Ishikawa (cell line): ENCODE measurements around the gene MLLT1.

Source experiments
- EGR1 ChIP-seq: IDR thresholded peaks from 2 replicates; pipeline ENCODE4 v1.6.1; 2012
- EP300 ChIP-seq: IDR thresholded peaks from 2 replicates; pipeline ENCODE4 v1.6.1; 2012; ENCODE audit warnings: borderline replicate concordance
- FOXM1 ChIP-seq: IDR thresholded peaks from 2 replicates; pipeline ENCODE4 v1.6.1; 2012; ENCODE audit warnings: low read depth, borderline replicate concordance
- RAD21 ChIP-seq: IDR thresholded peaks from 2 replicates; pipeline ENCODE4 v1.6.1; 2012; ENCODE audit warnings: low read depth
- REST ChIP-seq: IDR thresholded peaks from 2 replicates; pipeline ENCODE4 v1.6.1; 2012; ENCODE audit warnings: low read depth, mild to moderate bottlenecking
- TAF1 ChIP-seq: IDR thresholded peaks from 2 replicates; pipeline ENCODE4 v1.6.1; 2012; ENCODE audit warnings: low read depth, mild to moderate bottlenecking
- USF1 ChIP-seq: IDR thresholded peaks from 2 replicates; pipeline ENCODE4 v1.6.1; 2012
- ZBTB7A ChIP-seq: IDR thresholded peaks from 2 replicates; pipeline ENCODE4 v1.6.1; 2012; ENCODE audit warnings: low read depth

- no peak for TF ChIP-seq RAD21
- TF ChIP-seq EP300: no peak
- no peak for TF ChIP-seq REST
- TF ChIP-seq FOXM1: no peak
- TF ChIP-seq TAF1: no peak
- no peak for TF ChIP-seq EGR1
- TF ChIP-seq ZBTB7A: no peak
- TF ChIP-seq USF1: no peak
These were observed 65.8 kb downstream of the MLLT1 start for GRCh38 chr19:6213696-6214641.
